HEK293 (cell line): ENCODE measurements around the gene BRWD1.
A peak's percentile ranks its signal among the peaks of the same experiment; 100 is the strongest.

Source experiments
- CTCF ChIA-PET: fragments of 350-600 bp; formaldehyde crosslinking; extraction: SDS; loops from one replicate; lab custom pipeline; 2021; ENCODE audit warnings: antibody characterized with exemption; lab: Yijun Ruan, JAX
- POLR2A ChIA-PET: fragments of 300-600 bp; formaldehyde crosslinking; extraction: SDS; loops from one replicate; lab custom pipeline; 2020; ENCODE audit warnings: antibody characterized with exemption, inconsistent platforms; lab: Yijun Ruan, JAX
- H3K27ac ChIP-seq: fragments of 200-500 bp; sonication (Bioruptor generic); 2 replicates; pipeline ENCODE4 v1.5.1; 2014; ENCODE audit warnings: low read depth, low read length, control low read depth, inconsistent platforms; ENCODE audit errors: extremely low read depth
- H3K36me3 ChIP-seq, 2 experiments: fragments of 200-500 bp in 1 of 2; sonication (Bioruptor generic) in 1 of 2; 1 replicate in 1 of 2; 2 replicates in 1 of 2; pipeline ENCODE4 v1.5.1; 2014 to 2017; ENCODE audit warnings: inconsistent platforms in 2 of 2, low read length in 2 of 2; ENCODE audit not compliant: control insufficient read depth in 2 of 2, insufficient read depth in 1 of 2
- H3K4me1 ChIP-seq: fragments of 200-500 bp; sonication (Bioruptor generic); 2 replicates; pipeline ENCODE4 v1.5.1; 2014; ENCODE audit warnings: mild to moderate bottlenecking, low read length, inconsistent platforms; ENCODE audit not compliant: control insufficient read depth, insufficient read depth
- H3K4me3 ChIP-seq: 2 replicates; pipeline ENCODE4 v1.5.1; 2011; ENCODE audit warnings: low read depth, mild to moderate bottlenecking, control low read depth, low read length, moderate library complexity
- H3K9me3 ChIP-seq: fragments of 200-500 bp; sonication (Bioruptor generic); 2 replicates; pipeline ENCODE4 v1.5.1; 2014; ENCODE audit warnings: low read depth, low read length, inconsistent platforms; ENCODE audit not compliant: control insufficient read depth, insufficient read depth
- BCL11B ChIP-seq: fragments of 450-650 bp; formaldehyde crosslinking; IDR thresholded peaks from 2 replicates; pipeline ENCODE4 v1.5.1; 2016; ENCODE audit warnings: low read depth, missing biosample characterization, missing genetic modification characterization
- EGR2 ChIP-seq: fragments of 450-650 bp; formaldehyde crosslinking; IDR thresholded peaks from 2 replicates; pipeline ENCODE4 v1.5.1; 2016; ENCODE audit warnings: low read depth, missing biosample characterization, missing genetic modification characterization
- KLF16 ChIP-seq: fragments of 450-650 bp; formaldehyde crosslinking; IDR thresholded peaks from 2 replicates; pipeline ENCODE4 v1.5.1; 2017; ENCODE audit warnings: missing biosample characterization, missing genetic modification characterization
- MEIS1 ChIP-seq: sonication (generic); formaldehyde crosslinking; IDR thresholded peaks from 2 replicates; pipeline ENCODE4 v1.8.1; 2022; ENCODE audit warnings: missing genetic modification reagents, mild to moderate bottlenecking, borderline replicate concordance
- MYNN ChIP-seq: fragments of 450-650 bp; formaldehyde crosslinking; IDR thresholded peaks from 2 replicates; pipeline ENCODE4 v1.5.1; 2016; ENCODE audit warnings: missing biosample characterization, missing genetic modification characterization, borderline replicate concordance
- OSR2 ChIP-seq: fragments of 450-650 bp; formaldehyde crosslinking; IDR thresholded peaks from 2 replicates; pipeline ENCODE4 v1.5.1; 2016; ENCODE audit warnings: missing biosample characterization, missing genetic modification characterization
- PRDM6 ChIP-seq: fragments of 450-650 bp; formaldehyde crosslinking; IDR thresholded peaks from 2 replicates; pipeline ENCODE4 v1.5.1; 2017; ENCODE audit warnings: missing biosample characterization, missing genetic modification characterization
- SALL2 ChIP-seq: fragments of 450-650 bp; formaldehyde crosslinking; IDR thresholded peaks from 2 replicates; pipeline ENCODE4 v1.5.0; 2017; ENCODE audit warnings: missing biosample characterization, mild to moderate bottlenecking, missing genetic modification characterization, borderline replicate concordance
- ZBTB11 ChIP-seq: fragments of 450-650 bp; formaldehyde crosslinking; conservative IDR thresholded peaks from 2 replicates; pipeline ENCODE4 v1.5.1; 2016; ENCODE audit warnings: low read depth, missing biosample characterization, missing genetic modification characterization
- ZBTB6 ChIP-seq: fragments of 450-650 bp; formaldehyde crosslinking; IDR thresholded peaks from 2 replicates; pipeline ENCODE4 v1.5.1; 2017; ENCODE audit warnings: missing biosample characterization, missing genetic modification characterization
- ZFP37 ChIP-seq: fragments of 450-650 bp; formaldehyde crosslinking; IDR thresholded peaks from 2 replicates; pipeline ENCODE4 v1.5.1; 2016; ENCODE audit warnings: missing biosample characterization, missing genetic modification characterization
- ZNF10 ChIP-seq: fragments of 450-650 bp; formaldehyde crosslinking; IDR thresholded peaks from 2 replicates; pipeline ENCODE4 v1.5.1; 2017; ENCODE audit warnings: missing biosample characterization, missing genetic modification characterization
- ZNF133 ChIP-seq: fragments of 450-650 bp; formaldehyde crosslinking; IDR thresholded peaks from 2 replicates; pipeline ENCODE4 v1.5.1; 2016; ENCODE audit warnings: missing biosample characterization, missing genetic modification characterization
- ZNF155 ChIP-seq: fragments of 450-650 bp; formaldehyde crosslinking; IDR thresholded peaks from 2 replicates; pipeline ENCODE4 v1.5.1; 2016; ENCODE audit warnings: missing biosample characterization, missing genetic modification characterization
- ZNF18 ChIP-seq: fragments of 450-650 bp; formaldehyde crosslinking; IDR thresholded peaks from 2 replicates; pipeline ENCODE4 v1.5.1; 2016; ENCODE audit warnings: missing biosample characterization, missing genetic modification characterization
- ZNF202 ChIP-seq: fragments of 450-650 bp; formaldehyde crosslinking; IDR thresholded peaks from 2 replicates; pipeline ENCODE4 v1.5.1; 2016; ENCODE audit warnings: missing biosample characterization, missing genetic modification characterization, borderline replicate concordance
- ZNF335 ChIP-seq: fragments of 450-650 bp; formaldehyde crosslinking; conservative IDR thresholded peaks from 2 replicates; pipeline ENCODE4 v1.5.1; 2016; ENCODE audit warnings: missing biosample characterization, missing genetic modification characterization
- ZNF366 ChIP-seq: fragments of 450-650 bp; formaldehyde crosslinking; conservative IDR thresholded peaks from 2 replicates; pipeline ENCODE4 v1.5.1; 2016; ENCODE audit warnings: missing biosample characterization, missing genetic modification characterization
- ZNF645 ChIP-seq: fragments of 450-650 bp; formaldehyde crosslinking; IDR thresholded peaks from 2 replicates; pipeline ENCODE4; 2016; ENCODE audit warnings: missing biosample characterization, missing genetic modification characterization
- ZNF664 ChIP-seq: fragments of 450-650 bp; formaldehyde crosslinking; IDR thresholded peaks from 2 replicates; pipeline ENCODE4 v1.5.1; 2016; ENCODE audit warnings: missing biosample characterization, missing genetic modification characterization
- ZNF670 ChIP-seq: fragments of 450-650 bp; formaldehyde crosslinking; IDR thresholded peaks from 2 replicates; pipeline ENCODE4 v1.5.1; 2016; ENCODE audit warnings: missing biosample characterization, missing genetic modification characterization, low read depth
- ZNF792 ChIP-seq: fragments of 450-650 bp; formaldehyde crosslinking; IDR thresholded peaks from 2 replicates; pipeline ENCODE4 v1.5.1; 2016; ENCODE audit warnings: missing biosample characterization, missing genetic modification characterization
- ZSCAN5A ChIP-seq: fragments of 450-650 bp; formaldehyde crosslinking; IDR thresholded peaks from 2 replicates; pipeline ENCODE4 v1.5.1; 2016; ENCODE audit warnings: missing biosample characterization, missing genetic modification characterization

Gene BRWD1

GRCh38 chr21:39349211-39350093 is 36.0 kb upstream of the BRWD1 start (continued):
- TF ChIP-seq ZNF18 (peak; percentile 73), KLF16 (tag by site-specific recombination) (peak; percentile 73), ZNF335 (tag by site-specific recombination) (peak; percentile 85), ZNF366 (tag by site-specific recombination) (peak; percentile 89), EGR2 (tag by site-specific recombination) (peak; percentile 73)

- ChIA-PET POLR2A (interaction anchor here (0.5 to 5.4 kb wide), 19 partner anchors 10 to 1784 kb away, joined by 3 to 79 read pairs (median 5); partner anchors contain the start of genes BRWD1 and PSMG1), CTCF (interaction anchor here (1.0 to 1.6 kb wide), 4 partner anchors 39 to 94 kb away, joined by 3 to 4 read pairs (median 4); no protein-coding TSS in a partner anchor)
- H3K4me1 ChIP-seq: 0 out of 2 replicates have a peak, but pooled peaks cover 3% of the 10 kb centered on the region
- peaks cover 2% of the 10 kb centered on the region; the same call in 1 of the 2 replicates for H3K9me3 ChIP-seq
- H3K27ac ChIP-seq: peak within 1 kb of the TSS; percentile 99
- peak within 1 kb of the TSS; percentile 86 for H3K4me3 ChIP-seq
- peaks cover 27 to 45% of the 10 kb centered on the region in 2 experiments for H3K36me3 ChIP-seq
- TF ChIP-seq OSR2 (tag by site-specific recombination): no peak
- no peak for TF ChIP-seq ZNF155
- TF ChIP-seq BCL11B (tag by site-specific recombination): no peak
- no peak for TF ChIP-seq ZBTB11 (tag by site-specific recombination)
- no peak for TF ChIP-seq ZNF133 (tag by site-specific recombination)
- TF ChIP-seq SALL2 (tag by site-specific recombination): no peak
- TF ChIP-seq ZNF335 (tag by site-specific recombination): peak; percentile 79
- no peak for TF ChIP-seq PRDM6 (tag by site-specific recombination)
- TF ChIP-seq ZNF792: no peak
- TF ChIP-seq ZNF10 (tag by site-specific recombination): no peak
- no peak for TF ChIP-seq ZBTB6 (tag by site-specific recombination)
- no peak for TF ChIP-seq MYNN (tag by site-specific recombination)
- no peak for TF ChIP-seq ZFP37 (tag by site-specific recombination)
- no peak for TF ChIP-seq ZNF670 (tag by site-specific recombination)
- no peak for TF ChIP-seq ZNF645 (tag by site-specific recombination)
- TF ChIP-seq ZNF664 (tag by site-specific recombination): no peak
- TF ChIP-seq ZSCAN5A: no peak
- no peak for TF ChIP-seq MEIS1
- no peak for TF ChIP-seq ZNF202
Observed at GRCh38 chr21:39348355-39349210, 35.2 kb upstream of the BRWD1 start, which contains the start of gene HMGN1. Gene HMGN1 (minus strand): TSS chr21:39349088. CDS start chr21:39348917, 171 bp downstream.
